Mesenteric fat pad (tissue), 1 donor: ENCODE measurements around the gene RPL29. TPM values are rescaled to one million over a fixed set of nuclear protein-coding genes. Genes with fewer than 3 reads are reported as not detected.

ENCODE experiments used
- DNase-seq: peaks from one replicate; pipeline ENCODE4 v3.0.0-alpha.2; 2020; ENCODE audit warnings: low spot score
- total RNA-seq: library from RNA; stranded (reverse); fragmentation: NEBNext Ultra II Directional; extraction: Animal tissue kit (Norgen Biotek cat#: 25700); gene quantifications from one replicate; pipeline ENCODE4 v1.2.1, GENCODE V29; 2021
- donor health status: DM: yes; HTN: yes; CAD: no.

Gene RPL29
- total RNA-seq, 1 donor from 2014 or later, result 948 TPM

- DNase-seq, result no peak
These were observed 29.7 kb downstream of the RPL29 start for GRCh38 chr3:51966016-51966415.

GRCh38 chr3:51964521-51964920, 31.2 kb downstream of the RPL29 start:
- DNase-seq, result no peak

GRCh38 chr3:51963951-51964451, 31.7 kb downstream of the RPL29 start:
- DNase-seq, result no peak

GRCh38 chr3:51962854-51963530, 32.7 kb downstream of the RPL29 start:
- DNase-seq, result no peak

- no peak for DNase-seq
These were observed 33.8 kb downstream of the RPL29 start for GRCh38 chr3:51961602-51962569.

GRCh38 chr3:51961011-51961410, 34.7 kb downstream of the RPL29 start:
- no peak for DNase-seq

GRCh38 chr3:51960386-51960785, 35.3 kb downstream of the RPL29 start:
- DNase-seq, result no peak

- DNase-seq, result no peak
These were observed 36.0 kb downstream of the RPL29 start for GRCh38 chr3:51959651-51960050.

GRCh38 chr3:51958603-51959521, 36.8 kb downstream of the RPL29 start:
- DNase-seq, result no peak

- no peak for DNase-seq
These were observed 38.0 kb downstream of the RPL29 start for GRCh38 chr3:51957520-51958205.

- no peak for DNase-seq
These were observed 39.6 kb downstream of the RPL29 start for GRCh38 chr3:51955893-51956770.

GRCh38 chr3:51955175-51955892, 40.4 kb downstream of the RPL29 start, which contains the start of gene GPR62:
Gene GPR62, plus strand, starts transcription at chr3:51955381. Its CDS starts 272 bp downstream, at chr3:51955653.
- no peak for DNase-seq

- DNase-seq, result no peak
These were observed 41.0 kb downstream of the RPL29 start for GRCh38 chr3:51954713-51955112.

- DNase-seq, result no peak
These were observed 41.6 kb downstream of the RPL29 start for GRCh38 chr3:51954105-51954504.

GRCh38 chr3:51953445-51953844, 42.2 kb downstream of the RPL29 start:
- no peak for DNase-seq

- DNase-seq, result no peak
These were observed 44.8 kb downstream of the RPL29 start for GRCh38 chr3:51950899-51951298.

GRCh38 chr3:51949121-51949520, 46.6 kb downstream of the RPL29 start:
- no peak for DNase-seq

GRCh38 chr3:51948016-51948580, 47.6 kb downstream of the RPL29 start:
- DNase-seq, result no peak
